OCI-LY7 (cell line): ENCODE measurements around the gene ZNF581.

Source experiments
- EZH2phosphoT487 ChIP-seq: fragments of 200-600 bp; sonication (generic); IDR thresholded peaks from 2 replicates; pipeline ENCODE4 v1.6.1; 2018; ENCODE audit warnings: low read depth, borderline replicate concordance, mild to moderate bottlenecking, mixed run types, antibody characterized with exemption, low read length, moderate library complexity, mixed read lengths
- TF ChIP-seq, protein P1 (sequence below): fragments of 200-600 bp; sonication (generic); conservative IDR thresholded peaks from 2 replicates; pipeline ENCODE4 v1.5.1; 2014; ENCODE audit warnings: mild to moderate bottlenecking, antibody characterized with exemption, low read length, moderate library complexity, mixed read lengths

DNA sequence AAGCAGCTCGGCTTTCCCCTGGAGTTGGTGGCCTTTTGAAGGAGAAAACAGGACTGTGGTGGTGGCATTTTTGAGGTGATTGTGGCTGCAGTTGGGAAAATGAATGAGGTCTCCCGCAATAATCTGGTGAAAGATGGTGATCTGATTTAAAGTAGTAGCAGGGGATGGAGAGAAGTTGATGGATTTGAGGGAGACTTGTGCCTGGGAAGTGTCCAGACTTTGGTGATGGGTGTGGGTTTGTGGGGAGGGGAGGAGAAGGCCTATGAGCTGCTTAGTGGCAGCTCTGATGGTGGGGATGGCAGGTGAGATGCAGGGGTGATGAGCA, 27.6 kb downstream of the ZNF581 start:
- TF ChIP-seq, protein P1, sequence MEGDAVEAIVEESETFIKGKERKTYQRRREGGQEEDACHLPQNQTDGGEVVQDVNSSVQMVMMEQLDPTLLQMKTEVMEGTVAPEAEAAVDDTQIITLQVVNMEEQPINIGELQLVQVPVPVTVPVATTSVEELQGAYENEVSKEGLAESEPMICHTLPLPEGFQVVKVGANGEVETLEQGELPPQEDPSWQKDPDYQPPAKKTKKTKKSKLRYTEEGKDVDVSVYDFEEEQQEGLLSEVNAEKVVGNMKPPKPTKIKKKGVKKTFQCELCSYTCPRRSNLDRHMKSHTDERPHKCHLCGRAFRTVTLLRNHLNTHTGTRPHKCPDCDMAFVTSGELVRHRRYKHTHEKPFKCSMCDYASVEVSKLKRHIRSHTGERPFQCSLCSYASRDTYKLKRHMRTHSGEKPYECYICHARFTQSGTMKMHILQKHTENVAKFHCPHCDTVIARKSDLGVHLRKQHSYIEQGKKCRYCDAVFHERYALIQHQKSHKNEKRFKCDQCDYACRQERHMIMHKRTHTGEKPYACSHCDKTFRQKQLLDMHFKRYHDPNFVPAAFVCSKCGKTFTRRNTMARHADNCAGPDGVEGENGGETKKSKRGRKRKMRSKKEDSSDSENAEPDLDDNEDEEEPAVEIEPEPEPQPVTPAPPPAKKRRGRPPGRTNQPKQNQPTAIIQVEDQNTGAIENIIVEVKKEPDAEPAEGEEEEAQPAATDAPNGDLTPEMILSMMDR = no peak
- no peak for TF ChIP-seq EZH2phosphoT487
